ENCODE results near the gene CENATAC. TPM values are rescaled to one million over a fixed set of nuclear protein-coding genes. Genes with fewer than 3 reads are reported as not detected.
"Not testable (repeated sequence)": the region's sequence is repeated elsewhere in the genome, so short reads cannot be mapped to it uniquely, and the experiment has no call there.

CENATAC gene
- total RNA-seq, 1 donor from 2014 or later, result 14.1 TPM

DNA sequence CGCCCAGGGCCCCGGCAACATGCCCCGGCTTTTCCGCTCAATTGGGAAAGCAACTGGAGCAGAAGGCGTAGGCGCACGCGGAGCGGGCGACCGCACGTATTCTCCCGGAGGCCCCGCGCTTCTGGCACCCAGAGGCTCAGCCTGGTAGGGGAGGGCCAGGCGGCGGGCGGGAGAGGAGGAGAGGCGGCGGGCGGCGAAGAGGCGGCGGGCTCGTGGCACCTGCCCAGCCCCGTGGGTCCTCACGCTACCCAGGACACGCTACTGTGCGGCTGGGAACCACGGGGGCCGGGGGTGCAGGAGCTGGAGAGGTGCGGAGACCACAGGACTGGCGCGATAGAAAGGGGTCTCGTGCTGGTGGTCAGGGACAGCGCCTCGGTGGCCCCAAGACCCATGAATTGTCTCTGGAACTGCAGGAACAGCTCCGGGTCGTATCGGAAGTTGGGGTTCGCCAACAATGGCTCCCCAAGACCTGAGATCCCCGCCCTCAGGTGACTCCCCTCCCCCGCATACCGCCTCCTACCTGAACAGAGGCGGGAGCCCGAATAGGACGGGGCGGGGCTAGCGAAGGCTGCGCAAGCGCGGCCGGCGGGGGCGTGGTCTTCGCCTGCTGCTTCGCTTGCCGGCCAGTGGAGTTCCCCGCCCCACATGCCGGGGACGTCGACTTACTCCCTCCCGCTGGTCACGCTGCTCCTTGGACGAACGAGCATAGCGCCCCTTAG, 32.5 kb downstream of the CENATAC start, which contains the start of gene SLC37A4:
Gene SLC37A4 (minus strand): TSS at position 549 of the 719 bp plus-strand sequence.
- DNase-seq (ENCODE audit: low read depth), result peak; percentile 68
- TF ChIP-seq, protein P1, sequence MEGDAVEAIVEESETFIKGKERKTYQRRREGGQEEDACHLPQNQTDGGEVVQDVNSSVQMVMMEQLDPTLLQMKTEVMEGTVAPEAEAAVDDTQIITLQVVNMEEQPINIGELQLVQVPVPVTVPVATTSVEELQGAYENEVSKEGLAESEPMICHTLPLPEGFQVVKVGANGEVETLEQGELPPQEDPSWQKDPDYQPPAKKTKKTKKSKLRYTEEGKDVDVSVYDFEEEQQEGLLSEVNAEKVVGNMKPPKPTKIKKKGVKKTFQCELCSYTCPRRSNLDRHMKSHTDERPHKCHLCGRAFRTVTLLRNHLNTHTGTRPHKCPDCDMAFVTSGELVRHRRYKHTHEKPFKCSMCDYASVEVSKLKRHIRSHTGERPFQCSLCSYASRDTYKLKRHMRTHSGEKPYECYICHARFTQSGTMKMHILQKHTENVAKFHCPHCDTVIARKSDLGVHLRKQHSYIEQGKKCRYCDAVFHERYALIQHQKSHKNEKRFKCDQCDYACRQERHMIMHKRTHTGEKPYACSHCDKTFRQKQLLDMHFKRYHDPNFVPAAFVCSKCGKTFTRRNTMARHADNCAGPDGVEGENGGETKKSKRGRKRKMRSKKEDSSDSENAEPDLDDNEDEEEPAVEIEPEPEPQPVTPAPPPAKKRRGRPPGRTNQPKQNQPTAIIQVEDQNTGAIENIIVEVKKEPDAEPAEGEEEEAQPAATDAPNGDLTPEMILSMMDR (conservative IDR thresholded peaks at IDR 0.05; ENCODE audit: low read depth, low read length), result peak; percentile 88
- peak within 1 kb of the TSS; percentile 96 for H3K4me3 ChIP-seq (ENCODE audit: low read depth, low read length)

DNA sequence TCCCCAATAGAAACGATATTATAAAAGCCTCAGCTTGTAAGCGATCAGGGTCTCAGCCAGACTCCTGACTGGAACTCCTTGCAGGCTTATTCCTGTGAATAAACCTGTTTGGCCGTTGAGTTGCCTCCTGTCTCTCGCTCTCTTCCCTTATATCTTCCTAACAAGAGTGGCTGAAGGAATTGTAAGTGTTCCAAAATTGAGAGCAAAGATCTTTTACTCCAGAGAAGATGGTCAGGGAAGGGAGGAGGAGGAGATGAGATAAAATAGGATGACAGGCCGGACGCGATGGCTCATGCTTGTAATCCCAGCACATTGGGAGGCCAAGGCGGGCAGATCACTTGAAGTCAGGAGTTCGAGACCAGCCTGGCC, 34.0 kb downstream of the CENATAC start:
- TF ChIP-seq, protein P1 (conservative IDR thresholded peaks at IDR 0.05; ENCODE audit: low read depth, low read length), result no peak
- no peak overlapping the region for H3K4me3 ChIP-seq (ENCODE audit: low read depth, low read length)
- no peak for DNase-seq (ENCODE audit: low read depth)

DNA sequence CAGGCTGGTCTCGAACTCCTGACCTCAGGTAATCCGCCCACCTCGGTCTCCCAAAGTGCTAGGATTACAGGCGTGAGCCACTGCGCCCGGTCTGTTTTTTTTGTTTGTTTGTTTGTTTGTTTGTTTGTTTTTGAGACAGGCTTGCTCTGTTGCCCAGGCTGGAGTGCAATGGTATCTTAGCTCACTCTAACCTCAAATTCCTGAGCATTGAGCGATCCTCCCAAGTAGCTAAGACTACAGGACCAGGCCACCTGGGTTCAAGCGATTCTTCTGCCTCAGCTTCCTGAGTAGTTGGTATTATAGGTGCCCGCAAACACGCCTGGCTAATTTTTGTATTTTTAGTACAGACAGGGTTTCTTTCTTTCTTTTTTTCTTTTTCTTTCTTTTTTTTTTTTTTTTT, 35.5 kb downstream of the CENATAC start:
- not testable (repeated sequence) for DNase-seq (ENCODE audit: low read depth); H3K4me3 ChIP-seq (ENCODE audit: low read depth, low read length)

DNA sequence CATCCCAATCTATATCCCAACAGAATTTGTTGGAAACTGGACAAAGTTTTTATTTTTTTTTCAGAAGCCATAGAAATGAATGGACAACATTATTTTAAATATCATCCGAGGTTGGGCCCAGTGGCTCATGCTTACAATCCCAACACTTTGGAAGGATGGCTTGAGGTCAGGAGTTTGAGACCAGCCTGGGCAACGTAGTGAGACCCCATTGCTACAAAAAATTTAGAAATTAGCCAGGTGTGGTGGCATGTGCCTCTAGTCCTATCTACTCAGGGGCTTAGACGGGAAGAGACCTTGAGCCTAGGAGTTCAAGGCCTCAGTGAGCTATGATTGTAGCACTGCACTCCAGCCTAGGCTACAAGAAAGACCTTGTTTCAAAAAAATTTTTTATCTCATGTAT, 36.9 kb downstream of the CENATAC start:
- DNase-seq (ENCODE audit: low read depth), result no peak
- TF ChIP-seq, protein P1 (conservative IDR thresholded peaks at IDR 0.05; ENCODE audit: low read depth, low read length), result no peak
- no peak overlapping the region for H3K4me3 ChIP-seq (ENCODE audit: low read depth, low read length)

DNA sequence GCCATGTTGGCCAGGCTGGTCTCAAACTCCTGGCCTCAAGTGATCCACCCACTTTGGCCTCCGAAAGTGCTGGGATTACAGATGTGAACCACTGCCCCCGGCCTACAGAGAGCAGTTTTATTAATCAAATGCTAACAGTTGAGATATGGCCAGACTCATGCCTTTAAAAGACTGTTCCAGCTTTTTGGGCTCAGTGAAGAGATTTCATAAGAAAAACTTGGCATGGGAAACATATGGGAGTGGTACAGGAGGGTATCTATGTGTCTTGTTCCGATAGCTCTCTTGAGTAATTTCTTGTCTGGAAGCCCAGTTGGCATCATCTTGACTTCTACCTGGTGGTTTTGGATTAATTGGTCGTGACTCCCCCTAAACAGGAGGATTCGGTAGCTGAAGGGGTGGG, 40.9 kb downstream of the CENATAC start:
- DNase-seq (ENCODE audit: low read depth), result no peak
- TF ChIP-seq, protein P1 (conservative IDR thresholded peaks at IDR 0.05; ENCODE audit: low read depth, low read length), result no peak
- H3K4me3 ChIP-seq (ENCODE audit: low read depth, low read length), result no peak overlapping the region

DNA sequence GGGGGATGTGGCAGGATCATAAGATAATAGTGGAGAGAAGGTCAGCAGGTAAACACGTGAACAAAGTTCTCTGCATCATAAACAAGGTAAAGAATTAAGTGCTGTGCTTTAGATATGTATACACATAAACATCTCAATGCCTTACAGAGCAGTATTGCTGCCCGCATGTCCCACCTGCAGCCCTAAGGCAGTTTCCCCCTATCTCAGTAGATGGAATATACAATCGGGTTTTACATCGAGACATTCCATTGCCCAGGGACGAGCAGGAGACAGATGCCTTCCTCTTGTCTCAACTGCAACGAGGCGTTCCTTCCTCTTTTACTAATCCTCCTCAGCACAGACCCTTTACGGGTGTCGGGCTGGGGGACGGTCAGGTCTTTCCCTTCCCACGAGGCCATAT, 41.5 kb downstream of the CENATAC start:
- DNase-seq (ENCODE audit: low read depth); H3K4me3 ChIP-seq (ENCODE audit: low read depth, low read length): not testable (repeated sequence)

DNA sequence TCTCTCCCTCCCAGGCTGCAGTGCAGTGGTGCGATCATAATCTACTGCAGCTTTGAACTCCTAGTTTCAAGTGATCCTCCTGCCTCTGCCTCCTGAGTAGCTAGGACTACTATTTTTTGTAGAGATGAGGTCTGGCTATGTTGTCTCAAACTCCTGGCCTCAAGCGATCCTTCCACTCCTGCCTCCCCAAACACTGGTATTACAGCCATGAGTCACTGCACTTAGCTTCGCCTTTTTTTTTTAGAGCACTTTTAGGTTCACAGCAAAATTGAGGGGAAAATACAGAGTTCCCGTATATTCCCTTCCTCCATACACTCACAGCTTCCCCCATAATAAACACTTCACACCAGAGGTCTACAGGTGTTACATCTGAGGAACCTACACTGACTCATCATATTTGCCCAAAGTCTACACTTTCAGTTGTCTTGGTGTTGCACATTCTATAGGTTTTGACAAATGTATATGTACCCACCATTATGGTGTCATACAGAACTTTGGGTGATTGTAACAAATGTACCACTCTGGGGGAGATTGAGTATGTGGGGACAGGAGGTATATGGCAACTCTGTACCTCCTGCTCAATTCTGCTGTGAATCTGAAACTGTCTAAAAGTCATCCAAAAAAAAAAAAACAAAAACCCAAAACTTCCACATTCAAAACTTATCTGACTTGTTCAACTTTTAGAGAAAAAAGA, 44.0 kb downstream of the CENATAC start:
- DNase-seq (ENCODE audit: low read depth), result no peak
- H3K4me3 ChIP-seq (ENCODE audit: low read depth, low read length), result no peak overlapping the region
- TF ChIP-seq, protein P1 (conservative IDR thresholded peaks at IDR 0.05; ENCODE audit: low read depth, low read length), result no peak

DNA sequence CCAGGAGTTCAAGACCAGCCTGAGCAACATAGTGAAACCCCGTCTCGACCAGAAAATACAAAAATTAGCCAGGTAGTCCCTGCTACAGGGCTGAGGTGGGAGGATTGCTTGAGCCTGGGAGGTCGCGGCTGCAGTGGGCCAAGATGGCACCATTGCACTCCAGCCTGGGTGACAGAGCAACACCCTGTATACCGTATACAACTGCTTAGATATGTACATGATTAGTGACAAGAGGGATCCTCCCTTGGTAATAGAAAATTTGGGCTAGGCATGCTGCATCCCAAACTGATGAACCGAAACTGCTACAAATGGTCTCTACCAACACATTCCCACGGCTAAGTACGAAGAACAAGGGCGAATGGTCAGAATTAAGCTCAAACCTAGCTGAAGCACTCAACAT, 45.0 kb downstream of the CENATAC start:
- no peak for DNase-seq (ENCODE audit: low read depth)
- TF ChIP-seq, protein P1 (conservative IDR thresholded peaks at IDR 0.05; ENCODE audit: low read depth, low read length), result no peak
- no peak overlapping the region for H3K4me3 ChIP-seq (ENCODE audit: low read depth, low read length)

All from epithelial cell of proximal tubule (primary cell).